Heart left ventricle (tissue), 13 donors: ENCODE data around the gene CCDC82.

ENCODE experiments used
- CTCF ChIP-seq, 12 donors: fragments of 200-600 bp; sonication (generic) in 4 of 12; IDR thresholded peaks; one replicate each; pipeline versions ENCODE4 v1.5.0 to v1.8.0; 2018 to 2022; ENCODE audit warnings: antibody characterized with exemption in 12 of 12, mild to moderate bottlenecking in 5 of 12
- POLR2A ChIP-seq, 2 donors: fragments of 450-650 bp; IDR thresholded peaks; one replicate each; pipeline ENCODE4 v1.6.1; 2017; ENCODE audit warnings: antibody characterized with exemption in 2 of 2, mild to moderate bottlenecking in 2 of 2, moderate library complexity in 2 of 2
- donor health status: ischemic (EF 13 %, LVEDD 7.1; RV severe dilation, severe dysfunction).
- donor health status: DM: no; HTN: yes; CAD: no.
- donor health status: DM: no; HTN: no; CAD: no.
- donor health status: ischemic (EF 25% LVEDD 6.9; RV normal size, moderate dysfunction).
- donor health status: ischemic (EF 25% LVEDD 5.7; RV mildly dilated, moderate dysfunction).
- donor health status: ischemic (EF 35%, LVEDD 5.7; RV mildly dilated, moderate dysfunction).
- donor health status: nonischemic (EF 11% LVEDD 7.7; RV severe dilation, severe dysfunction).
- donor health status: DM: yes; HTN: yes; CAD: no.
- donor health status: PGD.
- donor health status: ischemic (EF 29% LVEDD 5.4; RV normal size, mild dysfunction).
- donor health status: nonischemic (EF 23%, LVEDD 6.1; RV moderate dilation, normal function).

GRCh38 chr11:96393753-96394348 lies 4.1 kb upstream of the CCDC82 start:
- TF ChIP-seq CTCF (IDR thresholded peaks at IDR 0.05) (peak; percentile 49 to 74 (median 61)), POLR2A (IDR thresholded peaks at IDR 0.05) (no peak)
